Neural progenitor cell (in vitro differentiated cells): ENCODE measurements around the gene EXOC4.

Experiments used
- CTCF ChIP-seq: fragments of 200-600 bp; sonication (generic); IDR thresholded peaks from 2 replicates; pipeline ENCODE4 v1.5.1; 2017; ENCODE audit warnings: antibody characterized with exemption, mild to moderate bottlenecking
- EZH2 ChIP-seq: fragments of 200-600 bp; sonication (generic); IDR thresholded peaks from 2 replicates; pipeline ENCODE4 v1.6.1; 2017; ENCODE audit warnings: antibody characterized with exemption, mild to moderate bottlenecking, moderate library complexity

DNA sequence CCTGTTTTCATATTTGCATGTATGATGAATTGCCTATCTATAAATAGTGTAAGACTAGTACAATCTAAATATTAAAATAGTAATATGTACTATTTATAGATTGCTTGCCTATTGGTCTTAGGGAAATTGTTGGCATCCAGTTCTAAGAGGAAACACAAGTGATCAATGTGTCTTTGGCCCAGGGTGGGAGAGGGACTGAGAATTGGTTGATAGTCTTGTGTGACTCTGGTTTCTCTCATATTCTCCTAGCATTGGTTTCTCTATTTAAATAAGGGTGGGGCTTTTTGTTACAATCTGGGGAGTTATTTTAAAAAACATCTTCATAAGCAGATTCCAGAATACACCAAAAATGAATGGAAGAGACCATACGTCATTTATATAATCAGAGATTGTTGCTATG is 250.1 kb downstream of the EXOC4 start:
- TF ChIP-seq CTCF (no peak), EZH2 (no peak)
